Activated CD8-positive, alpha-beta memory T cell treated with anti-CD3 and anti-CD28 coated beads for 36 hours (primary cell): ENCODE results near the gene PLPP1. TPM values are rescaled to one million over a fixed set of nuclear protein-coding genes. Genes with fewer than 3 reads are reported as not detected.

Experiments used
- CTCF ChIA-PET: fragments of 350-600 bp; sonication (Branson Sonifier 250); formaldehyde crosslinking; loops from one replicate; lab custom pipeline; 2021; ENCODE audit warnings: antibody characterized with exemption; lab: Charles Lee
- POLR2A ChIA-PET: fragments of 350-600 bp; sonication (Branson Sonifier 250); formaldehyde crosslinking; loops from one replicate; lab custom pipeline; 2021; ENCODE audit warnings: antibody characterized with exemption; lab: Charles Lee
- total RNA-seq, 2 experiments: library from RNA; stranded (reverse); gene quantifications; one replicate each; pipeline ENCODE4 v1.2.3, GENCODE V29; 2021

Gene PLPP1
- total RNA-seq, 2 experiments from 2014 or later: 17.4 to 18.3 TPM

DNA sequence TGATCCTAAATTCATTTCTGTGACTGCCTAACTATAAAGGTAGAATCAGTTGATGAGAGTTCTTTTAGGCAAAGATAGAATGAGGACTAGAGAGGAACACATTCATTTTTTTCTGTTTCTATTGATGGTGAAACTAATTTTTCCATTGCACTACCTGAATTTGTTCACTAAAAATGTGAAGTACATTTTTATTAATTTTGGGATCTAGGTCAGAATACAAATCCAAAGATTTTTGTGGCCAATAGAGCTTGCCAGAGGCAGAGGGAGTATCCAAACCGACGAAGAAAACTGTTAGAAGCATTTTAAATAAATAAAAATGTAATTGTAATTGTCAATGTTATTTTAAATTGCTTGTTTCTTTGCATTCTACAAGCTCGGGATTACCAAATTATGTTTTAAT, 148.9 kb downstream of the PLPP1 start:
- ChIA-PET POLR2A (interaction anchor here (0.7 kb wide), 1 partner anchor 132 kb away, joined by 3 read pairs; no protein-coding TSS in a partner anchor), CTCF (no interaction called here)

GRCh38 chr5:55385227-55385626, 149.5 kb downstream of the PLPP1 start:
- ChIA-PET CTCF (no interaction called here), POLR2A (interaction anchor here (0.7 kb wide), 1 partner anchor 132 kb away, joined by 3 read pairs; no protein-coding TSS in a partner anchor)

GRCh38 chr5:55384072-55384471, 150.7 kb downstream of the PLPP1 start:
- ChIA-PET POLR2A (no interaction called here), CTCF (no interaction called here)

GRCh38 chr5:55383254-55383653, 151.5 kb downstream of the PLPP1 start:
- ChIA-PET CTCF (no interaction called here), POLR2A (no interaction called here)

DNA sequence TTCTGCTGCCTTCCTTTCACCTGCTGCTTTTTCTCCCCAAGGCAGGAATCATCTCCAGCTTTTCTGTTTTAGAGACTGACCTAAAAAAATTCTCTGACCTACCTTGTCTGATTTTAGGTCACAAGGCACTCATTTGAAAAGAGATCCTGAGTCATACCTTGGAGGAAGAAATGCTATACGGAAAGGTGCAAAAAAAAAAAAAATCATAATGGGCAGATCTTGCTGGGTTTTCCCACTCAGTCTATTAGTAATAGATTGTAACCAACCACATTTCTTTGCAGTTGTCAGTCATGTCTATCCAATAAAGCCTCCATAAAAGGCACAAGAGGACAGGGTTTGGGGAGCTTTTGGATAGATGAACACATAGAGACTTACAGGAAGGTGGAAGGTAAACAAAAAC, 157.0 kb downstream of the PLPP1 start:
- ChIA-PET POLR2A (interaction anchor here (0.7 kb wide), 1 partner anchor 92 kb away, joined by 3 read pairs; no protein-coding TSS in a partner anchor), CTCF (no interaction called here)

Other genes with a start within 250 kb of the PLPP1 start
- 10 to 100 TPM; 18.7 to 19.6 TPM for gene DHX29, start 227.3 kb downstream of the PLPP1 start, total RNA-seq
- 100 to 1,000 TPM; 108 to 118 TPM for gene MTREX, start 227.0 kb downstream of the PLPP1 start, total RNA-seq
- gene SLC38A9, start 177.4 kb upstream of the PLPP1 start, total RNA-seq: 10 to 100 TPM; 19.2 to 21.2 TPM
- not detected for gene DDX4, start 203.1 kb upstream of the PLPP1 start, total RNA-seq